Activated B cell treated with CpG ODN at 0.5 μM for 24 hours (primary cell): ENCODE results near the gene KLHL3. TPM values are rescaled to one million over a fixed set of nuclear protein-coding genes. Genes with fewer than 3 reads are reported as not detected.

Source experiments
- ATAC-seq: fragments of 200-7000 bp; cut with Tn5 transposase; one replicate; pipeline ENCODE4 v1.10.0; 2021; ENCODE audit warnings: low read depth, mild to moderate bottlenecking, moderate library complexity
- CTCF ChIA-PET: fragments of 350-600 bp; sonication (Branson Sonifier 250); formaldehyde crosslinking; loops from one replicate; lab custom pipeline; 2021; ENCODE audit warnings: antibody characterized with exemption; lab: Charles Lee
- POLR2A ChIA-PET: fragments of 350-600 bp; sonication (Branson Sonifier 250); formaldehyde crosslinking; loops from one replicate; lab custom pipeline; 2021; ENCODE audit warnings: antibody characterized with exemption; lab: Charles Lee
- DNase-seq: peaks from one replicate; pipeline ENCODE4 v3.0.0; 2022
- H3K27ac Mint-ChIP-seq: one replicate; pipeline ENCODE4 v1.8.0; 2020; ENCODE audit warnings: mixed read lengths
- H3K27me3 Mint-ChIP-seq: one replicate; pipeline ENCODE4 v1.8.0; 2021; ENCODE audit warnings: mixed read lengths
- H3K36me3 Mint-ChIP-seq: one replicate; pipeline ENCODE4 v1.8.0; 2021; ENCODE audit warnings: low read depth, mixed read lengths
- H3K4me1 Mint-ChIP-seq: one replicate; pipeline ENCODE4 v1.8.0; 2021; ENCODE audit warnings: mixed read lengths
- H3K4me3 Mint-ChIP-seq: one replicate; pipeline ENCODE4 v1.8.0; 2020; ENCODE audit warnings: mild to moderate bottlenecking, mixed read lengths
- H3K9me3 Mint-ChIP-seq: one replicate; pipeline ENCODE4 v1.8.0; 2020; ENCODE audit warnings: mixed read lengths
- CTCF ChIP-seq: fragments of 200-600 bp; IDR thresholded peaks from one replicate; pipeline ENCODE4 v1.8.0; 2022; ENCODE audit warnings: antibody characterized with exemption, mild to moderate bottlenecking
- intact Hi-C: fragments of 100-400 bp; cut with micrococcal nuclease; formaldehyde crosslinking; loops from one replicate; pipeline ENCODE4 v1.15.1; 2024
- total RNA-seq: library from RNA; stranded (reverse); gene quantifications from 2 replicates; pipeline ENCODE4 v1.2.3, GENCODE V29; 2022

The KLHL3 gene
- total RNA-seq, 1 donor from 2014 or later, result 5.9 TPM

- Mint-ChIP-seq H3K36me3 (no peaks in the 10 kb centered on the region), H3K4me1 (no peaks in the 10 kb centered on the region), H3K9me3 (peaks cover 4% of the 10 kb centered on the region), H3K27ac (no peak overlapping the region), H3K4me3 (no peak overlapping the region), H3K27me3 (peaks cover 2% of the 10 kb centered on the region)
- ChIA-PET POLR2A (interaction anchor here (2.2 kb wide), 1 partner anchor 16 kb away, joined by 13 read pairs; the partner anchor contains the start of gene HNRNPA0), CTCF (interaction anchor here (1.0 to 1.9 kb wide), 3 partner anchors 55 to 108 kb away, joined by 3 to 13 read pairs (median 3); no protein-coding TSS in a partner anchor)
- TF ChIP-seq CTCF, result no peak
- no peak for ATAC-seq
- intact Hi-C loops, result no loop called here
- DNase-seq, result no peak
Observed at GRCh38 chr5:137737349-137738131, 1.7 kb upstream of the KLHL3 start.

GRCh38 chr5:137736496-137736895 is 607 bp upstream of the KLHL3 start:
- ATAC-seq (no peak), DNase-seq (no peak)
- CTCF ChIA-PET, result interaction anchor here (1.0 to 1.9 kb wide), 3 partner anchors 54 to 107 kb away, joined by 3 to 13 read pairs (median 3); no protein-coding TSS in a partner anchor
- no peaks in the 10 kb centered on the region for H3K4me1 Mint-ChIP-seq
- intact Hi-C loops, result no loop called here
- POLR2A ChIA-PET, result interaction anchor here (0.6 to 2.2 kb wide), 3 partner anchors 10 to 297 kb away, joined by 3 to 13 read pairs (median 3); partner anchors contain the start of gene HNRNPA0
- H3K27me3 Mint-ChIP-seq, result peaks cover 2% of the 10 kb centered on the region
- no peak overlapping the region for H3K4me3 Mint-ChIP-seq
- TF ChIP-seq CTCF, result no peak
- no peaks in the 10 kb centered on the region for H3K36me3 Mint-ChIP-seq
- H3K27ac Mint-ChIP-seq, result no peak overlapping the region
- peaks cover 4% of the 10 kb centered on the region for H3K9me3 Mint-ChIP-seq

- no peak for DNase-seq
- intact Hi-C loops, result no loop called here
Observed at GRCh38 chr5:137734962-137735554, 831 bp downstream of the KLHL3 start.

GRCh38 chr5:137734331-137734730 is 1.6 kb downstream of the KLHL3 start:
- Mint-ChIP-seq H3K4me1 (no peaks in the 10 kb centered on the region), H3K27ac (no peak overlapping the region), H3K9me3 (peaks cover 4% of the 10 kb centered on the region), H3K36me3 (no peaks in the 10 kb centered on the region), H3K27me3 (peaks cover 2% of the 10 kb centered on the region), H3K4me3 (no peak overlapping the region)
- CTCF ChIA-PET, result interaction anchor here (1.1 to 1.6 kb wide), 2 partner anchors 17 kb away, joined by 4 to 6 read pairs; no protein-coding TSS in a partner anchor
- intact Hi-C loops, result no loop called here
- ATAC-seq (no peak), DNase-seq (no peak)
- POLR2A ChIA-PET, result no interaction called here
- TF ChIP-seq CTCF, result no peak

More at GRCh38 chr5:137734962-137735554, 831 bp downstream of the KLHL3 start:
- Mint-ChIP-seq H3K36me3 (no peaks in the 10 kb centered on the region), H3K9me3 (peaks cover 4% of the 10 kb centered on the region), H3K4me3 (no peak overlapping the region), H3K27me3 (peaks cover 2% of the 10 kb centered on the region), H3K4me1 (no peaks in the 10 kb centered on the region), H3K27ac (no peak overlapping the region)
- ATAC-seq, result peak; percentile 31
- TF ChIP-seq CTCF, result no peak
- CTCF ChIA-PET, result interaction anchor here (1.0 to 1.9 kb wide), 3 partner anchors 17 to 75 kb away, joined by 3 to 13 read pairs (median 6); no protein-coding TSS in a partner anchor
- POLR2A ChIA-PET, result interaction anchor here (2.2 kb wide), 1 partner anchor 18 kb away, joined by 13 read pairs; the partner anchor contains the start of gene HNRNPA0

- intact Hi-C loops, result no loop called here
- POLR2A ChIA-PET, result no interaction called here
Observed at GRCh38 chr5:137733922-137734321, 2.0 kb downstream of the KLHL3 start.

More at GRCh38 chr5:137733922-137734321, 2.0 kb downstream of the KLHL3 start:
- no peak for TF ChIP-seq CTCF
- ATAC-seq (no peak), DNase-seq (no peak)
- Mint-ChIP-seq H3K27me3 (peaks cover 2% of the 10 kb centered on the region), H3K4me3 (no peak overlapping the region), H3K4me1 (no peaks in the 10 kb centered on the region), H3K9me3 (peaks cover 4% of the 10 kb centered on the region), H3K27ac (no peak overlapping the region), H3K36me3 (no peaks in the 10 kb centered on the region)
- CTCF ChIA-PET, result interaction anchor here (1.1 to 1.2 kb wide), 2 partner anchors 17 to 74 kb away, joined by 3 to 4 read pairs; no protein-coding TSS in a partner anchor
